Hepatocyte (in vitro differentiated cells): Measurements from ENCODE around the gene MCOLN2.

Experiments used
- EZH2 ChIP-seq: fragments of 200-600 bp; sonication (generic); IDR thresholded peaks from 2 replicates; pipeline ENCODE4 v1.6.1; 2016; ENCODE audit warnings: antibody characterized with exemption, mild to moderate bottlenecking, borderline replicate concordance
- EZH2phosphoT487 ChIP-seq: fragments of 200-600 bp; sonication (generic); IDR thresholded peaks from one replicate; pipeline ENCODE4 v1.6.1; 2018; ENCODE audit warnings: antibody characterized with exemption, mild to moderate bottlenecking, low read depth, moderate library complexity; ENCODE audit not compliant: unreplicated experiment, severe bottlenecking
- TF ChIP-seq, protein P1 (sequence below): fragments of 200-600 bp; sonication (generic); IDR thresholded peaks from 2 replicates; pipeline ENCODE4 v1.5.1; 2016; ENCODE audit warnings: antibody characterized with exemption, mild to moderate bottlenecking; ENCODE audit not compliant: poor library complexity

DNA sequence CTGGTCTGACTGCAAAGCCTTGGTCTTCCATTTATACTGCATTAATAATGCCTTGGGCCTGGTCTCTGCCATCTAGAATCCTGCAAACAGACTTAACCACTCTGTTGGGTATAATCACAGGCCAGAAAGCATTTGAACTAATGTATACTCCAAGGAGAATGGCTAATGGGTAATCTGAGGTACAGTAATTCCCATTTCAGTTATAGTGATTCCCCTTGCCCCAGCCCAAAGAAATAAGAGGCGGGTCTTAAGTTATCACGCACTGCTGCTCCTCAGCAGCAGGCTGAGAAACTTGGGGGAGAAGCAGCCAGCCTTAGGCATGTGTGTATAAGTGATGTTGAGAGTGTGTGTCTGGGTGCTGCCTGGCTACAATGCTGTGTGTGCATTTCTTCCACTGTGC, 106.3 kb downstream of the MCOLN2 start:
- TF ChIP-seq EZH2 (no peak), EZH2phosphoT487 (no peak)
- TF ChIP-seq, protein P1, sequence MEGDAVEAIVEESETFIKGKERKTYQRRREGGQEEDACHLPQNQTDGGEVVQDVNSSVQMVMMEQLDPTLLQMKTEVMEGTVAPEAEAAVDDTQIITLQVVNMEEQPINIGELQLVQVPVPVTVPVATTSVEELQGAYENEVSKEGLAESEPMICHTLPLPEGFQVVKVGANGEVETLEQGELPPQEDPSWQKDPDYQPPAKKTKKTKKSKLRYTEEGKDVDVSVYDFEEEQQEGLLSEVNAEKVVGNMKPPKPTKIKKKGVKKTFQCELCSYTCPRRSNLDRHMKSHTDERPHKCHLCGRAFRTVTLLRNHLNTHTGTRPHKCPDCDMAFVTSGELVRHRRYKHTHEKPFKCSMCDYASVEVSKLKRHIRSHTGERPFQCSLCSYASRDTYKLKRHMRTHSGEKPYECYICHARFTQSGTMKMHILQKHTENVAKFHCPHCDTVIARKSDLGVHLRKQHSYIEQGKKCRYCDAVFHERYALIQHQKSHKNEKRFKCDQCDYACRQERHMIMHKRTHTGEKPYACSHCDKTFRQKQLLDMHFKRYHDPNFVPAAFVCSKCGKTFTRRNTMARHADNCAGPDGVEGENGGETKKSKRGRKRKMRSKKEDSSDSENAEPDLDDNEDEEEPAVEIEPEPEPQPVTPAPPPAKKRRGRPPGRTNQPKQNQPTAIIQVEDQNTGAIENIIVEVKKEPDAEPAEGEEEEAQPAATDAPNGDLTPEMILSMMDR, result no peak
